B cell (primary cell): ENCODE data around the gene ST3GAL3. TPM values are rescaled to one million over a fixed set of nuclear protein-coding genes. Genes with fewer than 3 reads are reported as not detected.

Experiments
- ATAC-seq: fragments of 200-7000 bp; cut with Tn5 transposase; one replicate; pipeline ENCODE4 v1.10.0; 2021; ENCODE audit warnings: low read depth, mild to moderate bottlenecking, moderate number of reproducible peaks, moderate library complexity
- CTCF ChIA-PET: fragments of 350-600 bp; sonication (Branson Sonifier 250); formaldehyde crosslinking; loops from one replicate; lab custom pipeline; 2021; ENCODE audit warnings: antibody characterized with exemption, inconsistent platforms; lab: Charles Lee
- POLR2A ChIA-PET: fragments of 350-600 bp; sonication (Branson Sonifier 250); formaldehyde crosslinking; loops from one replicate; lab custom pipeline; 2021; ENCODE audit warnings: antibody characterized with exemption; lab: Charles Lee
- DNase-seq: peaks from one replicate; pipeline ENCODE4 v3.0.0; 2013
- H2AFZ ChIP-seq: 2 replicates; pipeline ENCODE4 v1.6.1; 2012; ENCODE audit warnings: mild to moderate bottlenecking, low read depth, low read length; ENCODE audit not compliant: insufficient read depth, poor library complexity, severe bottlenecking
- H3K27ac ChIP-seq, 2 donors: 1 replicate in 1 of 2; 2 replicates in 1 of 2; pipeline ENCODE4 v1.5.1; 2012 to 2013; ENCODE audit warnings: low read length in 2 of 2, mild to moderate bottlenecking in 2 of 2, moderate library complexity in 1 of 2
- H3K27me3 ChIP-seq, 4 experiments: fragments of 200-600 bp in 1 of 4; sonication (generic) in 1 of 4; replicated peaks in 1 of 4; 1 replicate in 2 of 4; 2 replicates in 2 of 4; pipeline versions ENCODE4 v1.6.1 to v1.7.0; 2013 to 2016; ENCODE audit warnings: low read length in 3 of 4, mild to moderate bottlenecking in 2 of 4, mixed read lengths in 1 of 4, moderate library complexity in 1 of 4; ENCODE audit not compliant: insufficient read depth in 4 of 4, control insufficient read depth in 3 of 4; ENCODE audit errors: control extremely low read depth in 1 of 4
- H3K36me3 ChIP-seq, 2 experiments: replicated peaks in 1 of 2; 1 replicate in 1 of 2; 2 replicates in 1 of 2; pipeline versions ENCODE4 v1.6.1 to v1.7.1; 2013; ENCODE audit warnings: low read length in 1 of 2; ENCODE audit not compliant: insufficient read depth in 2 of 2, control insufficient read depth in 1 of 2; ENCODE audit errors: control extremely low read depth in 1 of 2, extremely low read depth in 1 of 2
- H3K4me1 ChIP-seq, 2 donors: fragments of 200-600 bp in 1 of 2; sonication (generic) in 1 of 2; 1 replicate in 1 of 2; 2 replicates in 1 of 2; pipeline versions ENCODE4 v1.5.1 to v1.6.1; 2013 to 2017; ENCODE audit warnings: low read length in 2 of 2; ENCODE audit not compliant: control insufficient read depth in 2 of 2, insufficient read depth in 2 of 2
- H3K4me2 ChIP-seq: replicated peaks from 2 replicates; pipeline ENCODE3; 2012; ENCODE audit warnings: mild to moderate bottlenecking, low read depth, low read length; ENCODE audit not compliant: poor library complexity, severe bottlenecking
- H3K4me3 ChIP-seq, 5 experiments: fragments of 200-600 bp in 1 of 5; sonication (generic) in 1 of 5; 1 replicate in 3 of 5; 2 replicates in 2 of 5; pipeline versions ENCODE4 v1.5.1 to v1.7.0; 2011 to 2016; ENCODE audit warnings: low read length in 4 of 5, mild to moderate bottlenecking in 4 of 5, low read depth in 2 of 5, control low read depth in 1 of 5, moderate library complexity in 1 of 5; ENCODE audit not compliant: insufficient read depth in 1 of 5; ENCODE audit errors: control extremely low read depth in 1 of 5, extremely low read depth in 1 of 5
- H3K79me2 ChIP-seq: fragments of 200-600 bp; sonication (generic); one replicate; pipeline ENCODE4 v1.6.0; 2016; ENCODE audit warnings: low read length; ENCODE audit not compliant: control insufficient read depth, insufficient read depth
- H3K9ac ChIP-seq: fragments of 200-600 bp; sonication (generic); 2 replicates; pipeline ENCODE4 v1.6.1; 2017; ENCODE audit warnings: mild to moderate bottlenecking, low read length, moderate library complexity
- H3K9me3 ChIP-seq, 3 donors: one replicate each; pipeline versions ENCODE4 v1.6.1 to v1.7.1; 2013; ENCODE audit warnings: low read length in 2 of 3; ENCODE audit not compliant: control insufficient read depth in 2 of 3, insufficient read depth in 1 of 3; ENCODE audit errors: control extremely low read depth in 1 of 3
- H4K20me1 ChIP-seq: 2 replicates; pipeline ENCODE4 v1.6.0; 2012; ENCODE audit warnings: mild to moderate bottlenecking, low read length; ENCODE audit not compliant: insufficient read depth, control insufficient read depth, poor library complexity, severe bottlenecking
- H3K27ac Mint-ChIP-seq: one replicate; pipeline ENCODE4 v1.8.0; 2021; ENCODE audit warnings: mixed read lengths
- H3K27me3 Mint-ChIP-seq: one replicate; pipeline ENCODE4 v1.8.0; 2021; ENCODE audit warnings: mixed read lengths
- H3K4me1 Mint-ChIP-seq: one replicate; pipeline ENCODE4 v1.8.0; 2021; ENCODE audit warnings: mixed read lengths
- H3K4me3 Mint-ChIP-seq: one replicate; pipeline ENCODE4 v1.8.0; 2021; ENCODE audit warnings: mixed read lengths
- H3K9me3 Mint-ChIP-seq: one replicate; pipeline ENCODE4 v1.8.0; 2022; ENCODE audit warnings: mixed read lengths; ENCODE audit not compliant: insufficient read depth
- CTCF ChIP-seq: fragments of 200-600 bp; IDR thresholded peaks from one replicate; pipeline ENCODE4 v1.8.0; 2022; ENCODE audit warnings: antibody characterized with exemption, mild to moderate bottlenecking
- EZH2 ChIP-seq: IDR thresholded peaks from 2 replicates; pipeline ENCODE4 v1.6.1; 2012; ENCODE audit warnings: borderline replicate concordance, low read depth, mild to moderate bottlenecking, moderate library complexity, low read length; ENCODE audit not compliant: insufficient read depth, poor library complexity, severe bottlenecking
- WGBS: methylation state at CpG from one replicate; pipeline ENCODE4 v1.1.5; 2013; ENCODE audit warnings: missing lambda C conversion rate; ENCODE audit not compliant: insufficient coverage; 5-methylcytosine and 5-hydroxymethylcytosine counted together
- intact Hi-C: fragments of 100-400 bp; cut with micrococcal nuclease; formaldehyde crosslinking; loops from one replicate; pipeline ENCODE4 v1.10.0; 2022
- polyA plus RNA-seq: library from polyadenylated mRNA; depleted of rRNA; stranded (reverse); fragments of >200 nt; gene quantifications from 2 replicates; pipeline ENCODE4 v1.2.3, GENCODE V29; 2012
- total RNA-seq, 2 donors: library from RNA; stranded (reverse); fragments of 120-200 nt in 1 of 2; gene quantifications; 1 replicate in 1 of 2; 2 replicates in 1 of 2; pipeline versions ENCODE4 v1.2.3 to v1.2.4, GENCODE V29; 2013 to 2022

ST3GAL3 gene
- total and polyA plus RNA-seq, 2 donors (not counting 1 experiment from before 2014, with no cell fraction given) = 16.8 to 31.4 TPM

GRCh38 chr1:43772978-43773377, 65.6 kb downstream of the ST3GAL3 start:
- Mint-ChIP-seq H3K4me3 (no peak overlapping the region), H3K9me3 (peaks cover 5% of the 10 kb centered on the region), H3K4me1 (no peaks in the 10 kb centered on the region), H3K27me3 (no peaks in the 10 kb centered on the region), H3K27ac (no peak overlapping the region)
- intact Hi-C loops = no loop called here
- H3K4me1 ChIP-seq = no peaks in the 10 kb centered on the region
- H3K36me3 ChIP-seq = no peaks in the 10 kb centered on the region
- no peak overlapping the region for H3K4me3 ChIP-seq
- ChIA-PET POLR2A (no interaction called here), CTCF (interaction anchor here (1.3 kb wide), 1 partner anchor 10 kb away, joined by 6 read pairs; no protein-coding TSS in a partner anchor)
- no peak overlapping the region for H3K4me2 ChIP-seq
- no peaks in the 10 kb centered on the region for H3K27me3 ChIP-seq
- no peak overlapping the region for H2AFZ ChIP-seq
- ATAC-seq (no peak), DNase-seq (no peak)
- H4K20me1 ChIP-seq = no peaks in the 10 kb centered on the region
- WGBS = no CpG with 5 or more reads among the region's 5 CpGs
- no peaks in the 10 kb centered on the region for H3K9me3 ChIP-seq
- TF ChIP-seq EZH2 = no peak
- no peak for TF ChIP-seq CTCF
- no peak overlapping the region for H3K9ac ChIP-seq
- no peaks in the 10 kb centered on the region for H3K79me2 ChIP-seq
- H3K27ac ChIP-seq = no peak overlapping the region

- Mint-ChIP-seq H3K9me3 (peaks cover 6% of the 10 kb centered on the region), H3K27ac (no peak overlapping the region), H3K27me3 (no peaks in the 10 kb centered on the region), H3K4me3 (no peak overlapping the region), H3K4me1 (no peaks in the 10 kb centered on the region)
- Histone ChIP-seq H3K4me1 (no peaks in the 10 kb centered on the region), H3K4me2 (no peak overlapping the region), H4K20me1 (no peaks in the 10 kb centered on the region), H2AFZ (no peak overlapping the region), H3K4me3 (no peak overlapping the region), H3K27ac (no peak overlapping the region), H3K9me3 (peaks cover 0 to 2% (median 0%) of the 10 kb centered on the region in 3 donors), H3K9ac (no peak overlapping the region), H3K27me3 (no peaks in the 10 kb centered on the region), H3K79me2 (no peaks in the 10 kb centered on the region), H3K36me3 (no peaks in the 10 kb centered on the region)
- ATAC-seq (no peak), DNase-seq (no peak)
- ChIA-PET CTCF (interaction anchor here (1.3 kb wide), 1 partner anchor 10 kb away, joined by 6 read pairs; no protein-coding TSS in a partner anchor), POLR2A (no interaction called here)
- TF ChIP-seq CTCF = no peak
- no peak for TF ChIP-seq EZH2
- intact Hi-C loops = no loop called here
Observed at GRCh38 chr1:43773821-43774220, 66.5 kb downstream of the ST3GAL3 start.
